ENCODE measurements around the gene COLEC11.
"Not testable (repeated sequence)": the region's sequence is repeated elsewhere in the genome, so short reads cannot be mapped to it uniquely, and the experiment has no call there.

Gene COLEC11

DNA sequence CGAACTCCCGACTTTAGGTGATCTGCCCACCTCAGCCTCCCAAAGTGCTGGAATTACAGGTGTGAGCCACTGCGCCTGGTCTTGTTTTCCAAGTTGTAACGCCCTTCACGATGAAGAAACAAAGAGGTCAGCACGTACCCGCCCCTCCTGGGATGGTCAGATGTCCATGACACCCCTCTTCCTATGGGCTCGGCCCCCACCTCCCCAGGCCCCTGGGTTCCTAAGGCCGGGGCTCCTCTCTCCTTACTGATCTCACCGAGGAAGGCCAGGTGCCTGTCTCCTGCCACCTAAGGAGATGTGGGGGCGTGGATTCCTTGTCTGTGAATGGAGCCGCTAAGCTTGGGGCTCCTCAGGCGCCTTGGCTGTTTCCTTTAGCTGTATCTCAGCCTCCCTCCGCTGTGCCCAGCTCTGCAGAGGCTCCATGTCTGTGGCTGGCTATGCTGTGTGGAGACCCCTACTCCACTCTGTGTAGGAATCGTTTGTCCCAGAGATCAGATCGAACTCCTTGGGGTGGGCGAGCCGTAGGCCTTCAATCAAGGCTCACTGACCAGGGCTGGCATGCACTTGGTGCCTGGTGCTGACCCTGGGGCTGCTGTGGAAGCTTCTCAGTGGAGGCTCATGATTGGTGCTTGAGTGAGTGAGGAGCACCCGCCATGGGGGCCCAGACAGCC lies 8.8 kb downstream of the COLEC11 start:
- H3K27ac ChIP-seq (ENCODE audit: low read depth, low read length), result no peak overlapping the region
- H3K27me3 ChIP-seq (ENCODE audit: control insufficient read depth in 5 of 5, insufficient read depth in 4 of 5, low read length in 5 of 5), result peaks cover 0 to 2% (median 0%) of the 10 kb centered on the region in 5 donors
- peaks cover 0 to 23% (median 3%) of the 10 kb centered on the region in 5 donors for H3K4me1 ChIP-seq (ENCODE audit: control insufficient read depth in 5 of 5, insufficient read depth in 5 of 5, low read length in 5 of 5)
- no peaks in the 10 kb centered on the region for H3K9me3 ChIP-seq (ENCODE audit: control insufficient read depth in 5 of 5, low read length in 5 of 5)
- H3K36me3 ChIP-seq (ENCODE audit: control insufficient read depth in 5 of 5, insufficient read depth in 5 of 5, low read length in 5 of 5), result no peaks in the 10 kb centered on the region
- H3K4me3 ChIP-seq (ENCODE audit: low read depth in 1 of 5, low read length in 5 of 5), result no peak overlapping the region
- H3K9ac ChIP-seq (ENCODE audit: low read length in 5 of 5), result no peak overlapping the region

DNA sequence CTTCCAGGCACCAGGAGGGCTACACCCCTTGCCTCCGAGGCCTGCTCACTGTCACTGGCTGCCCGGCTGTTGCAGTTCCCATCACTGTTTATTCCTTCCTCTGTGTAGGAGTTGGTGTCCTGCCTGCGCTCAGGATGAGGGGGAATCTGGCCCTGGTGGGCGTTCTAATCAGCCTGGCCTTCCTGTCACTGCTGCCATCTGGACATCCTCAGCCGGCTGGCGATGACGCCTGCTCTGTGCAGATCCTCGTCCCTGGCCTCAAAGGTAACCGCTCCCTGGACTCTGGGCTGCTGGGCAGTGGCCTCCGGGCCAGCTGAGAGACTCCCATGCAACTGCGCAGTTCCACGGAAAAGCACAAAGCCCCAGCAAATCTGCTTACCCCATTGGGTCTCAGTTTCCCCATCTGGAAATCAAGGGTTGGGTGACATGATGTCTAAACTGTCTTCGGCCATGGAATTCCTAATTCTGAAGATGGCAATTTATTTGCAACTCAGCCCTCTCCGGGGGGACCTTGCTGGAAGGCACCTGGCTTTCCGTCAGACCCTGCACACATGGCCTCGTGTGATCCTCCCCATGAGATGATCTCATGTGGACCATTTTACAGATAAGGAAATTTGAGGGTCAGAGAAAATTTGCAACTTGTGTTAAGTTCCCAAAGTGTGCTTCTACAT lies 9.4 kb downstream of the COLEC11 start:
- H3K27ac ChIP-seq (ENCODE audit: low read depth, low read length), result no peak overlapping the region
- no peaks in the 10 kb centered on the region for H3K9me3 ChIP-seq (ENCODE audit: control insufficient read depth in 5 of 5, low read length in 5 of 5)
- peaks cover 0 to 23% (median 0%) of the 10 kb centered on the region in 5 donors for H3K4me1 ChIP-seq (ENCODE audit: control insufficient read depth in 5 of 5, insufficient read depth in 5 of 5, low read length in 5 of 5)
- no peak overlapping the region for H3K4me3 ChIP-seq (ENCODE audit: low read depth in 1 of 5, low read length in 5 of 5)
- no peaks in the 10 kb centered on the region for H3K36me3 ChIP-seq (ENCODE audit: control insufficient read depth in 5 of 5, insufficient read depth in 5 of 5, low read length in 5 of 5)
- peak overlapping the region in 2 of 5 donors; percentile 3 to 7 for H3K9ac ChIP-seq (ENCODE audit: low read length in 5 of 5)
- H3K27me3 ChIP-seq (ENCODE audit: control insufficient read depth in 5 of 5, insufficient read depth in 4 of 5, low read length in 5 of 5), result no peaks in the 10 kb centered on the region

DNA sequence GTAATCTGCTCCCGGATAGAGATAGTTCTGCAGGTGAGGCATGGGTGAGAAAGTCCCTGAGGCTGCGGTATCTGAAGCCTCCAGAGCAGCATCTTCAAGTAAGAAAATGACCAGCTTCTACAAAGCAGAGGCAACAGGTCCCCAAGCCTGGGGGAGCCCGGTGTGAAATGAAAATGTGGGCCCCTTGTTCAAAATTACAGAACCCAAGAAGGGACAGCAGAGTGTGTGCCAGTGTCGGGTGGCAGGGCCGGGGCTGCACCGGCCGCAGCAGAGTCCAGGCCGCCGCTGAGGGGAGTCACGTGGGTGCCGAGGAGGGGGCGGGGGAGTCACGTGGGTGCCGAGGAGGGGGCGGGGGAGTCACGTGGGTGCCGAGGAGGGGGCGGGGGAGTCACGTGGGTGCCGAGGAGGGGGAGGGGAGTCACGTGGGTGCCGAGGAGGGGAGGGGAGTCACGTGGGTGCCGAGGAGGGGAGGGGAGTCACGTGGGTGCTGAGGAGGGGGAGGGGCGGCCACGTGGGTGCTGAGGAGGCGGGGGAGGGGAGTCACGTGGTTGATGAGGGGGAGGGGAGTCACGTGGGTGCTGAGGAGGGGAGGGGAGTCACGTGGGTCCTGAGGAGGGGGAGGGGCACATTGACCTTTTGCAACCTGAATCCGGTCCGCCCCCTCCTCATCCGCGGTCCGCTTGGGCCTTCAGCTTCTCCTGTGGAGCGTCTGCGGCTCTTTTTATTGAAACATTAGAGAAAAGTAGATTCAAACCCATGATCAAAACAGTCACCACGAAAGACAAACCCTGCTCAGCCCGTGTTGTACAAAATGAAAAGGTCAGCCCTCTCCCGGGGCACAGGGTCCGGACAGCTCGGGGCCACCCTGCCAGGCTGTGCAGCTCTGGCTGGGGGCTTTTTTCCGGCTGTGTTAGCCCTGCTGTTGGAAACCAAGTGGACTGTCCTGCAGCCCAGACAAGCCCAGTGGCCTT lies 10.4 kb downstream of the COLEC11 start:
- Histone ChIP-seq H3K9ac (ENCODE audit: low read length in 5 of 5) (peak overlapping the region in 2 of 5 donors; percentile 48 to 52), H3K4me3 (ENCODE audit: low read depth in 1 of 5, low read length in 5 of 5) (peak overlapping the region in 2 of 5 donors; percentile 32 to 50), H3K36me3 (ENCODE audit: control insufficient read depth in 5 of 5, insufficient read depth in 5 of 5, low read length in 5 of 5) (no peaks in the 10 kb centered on the region), H3K9me3 (ENCODE audit: control insufficient read depth in 5 of 5, low read length in 5 of 5) (no peaks in the 10 kb centered on the region), H3K27me3 (ENCODE audit: control insufficient read depth in 5 of 5, insufficient read depth in 4 of 5, low read length in 5 of 5) (no peaks in the 10 kb centered on the region), H3K4me1 (ENCODE audit: control insufficient read depth in 5 of 5, insufficient read depth in 5 of 5, low read length in 5 of 5) (peaks cover 0 to 23% (median 0%) of the 10 kb centered on the region in 5 donors), H3K27ac (ENCODE audit: low read depth, low read length) (peak overlapping the region; percentile 60)

DNA sequence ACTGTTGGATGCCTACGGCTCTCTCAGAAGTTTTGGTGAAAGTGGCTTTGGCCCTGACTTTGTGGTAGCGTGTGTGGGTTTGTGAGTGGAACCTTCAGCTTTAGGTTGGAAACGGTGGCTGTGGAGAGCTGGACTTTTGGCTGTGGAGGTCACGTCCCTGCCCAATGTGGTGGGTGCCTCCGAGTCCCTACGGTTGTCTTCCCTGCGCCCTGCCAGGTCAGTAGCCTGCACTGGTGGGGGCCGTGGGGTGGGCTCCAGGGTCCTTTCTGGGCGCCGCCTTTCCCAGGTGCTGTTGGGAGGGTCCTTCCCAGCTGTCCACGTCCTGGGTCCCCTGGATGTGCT lies 11.1 kb downstream of the COLEC11 start:
- Histone ChIP-seq H3K9ac (ENCODE audit: low read length in 5 of 5) (peak overlapping the region in 1 of 5 donors; percentile 52), H3K4me3 (ENCODE audit: low read depth in 1 of 5, low read length in 5 of 5) (peak overlapping the region in 2 of 5 donors; percentile 32 to 50), H3K9me3 (ENCODE audit: control insufficient read depth in 5 of 5, low read length in 5 of 5) (no peaks in the 10 kb centered on the region), H3K27me3 (ENCODE audit: control insufficient read depth in 5 of 5, insufficient read depth in 4 of 5, low read length in 5 of 5) (no peaks in the 10 kb centered on the region), H3K27ac (ENCODE audit: low read depth, low read length) (peak overlapping the region; percentile 60), H3K4me1 (ENCODE audit: control insufficient read depth in 5 of 5, insufficient read depth in 5 of 5, low read length in 5 of 5) (peaks cover 0 to 23% (median 0%) of the 10 kb centered on the region in 5 donors), H3K36me3 (ENCODE audit: control insufficient read depth in 5 of 5, insufficient read depth in 5 of 5, low read length in 5 of 5) (no peaks in the 10 kb centered on the region)

DNA sequence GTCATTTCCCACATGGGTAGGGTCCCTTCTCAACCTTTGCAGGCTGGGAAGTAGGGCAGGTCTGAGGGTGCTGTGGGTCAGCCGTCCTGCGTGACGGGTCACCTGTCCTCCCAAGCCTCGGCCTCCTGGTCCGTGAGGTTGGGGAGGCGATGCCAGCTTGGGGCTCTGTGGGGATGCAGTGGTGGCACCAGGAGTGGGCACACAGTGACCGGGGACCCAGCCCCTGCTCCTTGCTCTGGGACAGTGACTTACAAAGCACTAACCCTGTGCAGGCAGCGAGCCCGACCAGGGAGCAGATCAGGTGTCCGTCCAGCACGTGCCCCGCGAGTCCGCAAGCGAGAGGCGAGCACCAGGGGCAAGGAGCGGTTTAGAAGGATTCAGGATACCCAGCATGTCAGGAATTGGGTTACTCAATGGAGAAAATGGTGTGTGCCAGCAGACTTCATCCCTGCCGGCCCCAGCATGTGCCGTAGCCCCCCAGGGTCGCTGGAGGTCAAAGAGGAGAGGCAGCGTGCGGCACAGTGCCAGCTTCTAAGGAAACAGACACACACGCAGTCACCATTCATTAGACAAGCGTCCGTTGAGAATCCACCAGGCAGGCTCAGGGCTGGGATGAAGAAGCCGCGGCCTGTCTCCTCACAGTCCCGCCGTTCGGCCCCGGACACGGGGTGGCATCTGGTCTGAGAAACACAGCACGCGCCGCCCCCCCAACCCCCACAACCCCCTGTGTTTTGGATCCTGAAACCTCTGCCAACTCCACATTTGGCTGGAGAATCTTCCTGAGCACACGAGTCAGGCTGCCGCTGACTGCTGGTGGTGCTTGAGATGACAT lies 11.7 kb downstream of the COLEC11 start:
- no peak overlapping the region for H3K27ac ChIP-seq (ENCODE audit: low read depth, low read length)
- no peaks in the 10 kb centered on the region for H3K27me3 ChIP-seq (ENCODE audit: control insufficient read depth in 5 of 5, insufficient read depth in 4 of 5, low read length in 5 of 5)
- no peak overlapping the region for H3K4me3 ChIP-seq (ENCODE audit: low read depth in 1 of 5, low read length in 5 of 5)
- H3K36me3 ChIP-seq (ENCODE audit: control insufficient read depth in 5 of 5, insufficient read depth in 5 of 5, low read length in 5 of 5), result no peaks in the 10 kb centered on the region
- H3K4me1 ChIP-seq (ENCODE audit: control insufficient read depth in 5 of 5, insufficient read depth in 5 of 5, low read length in 5 of 5), result peaks cover 0 to 23% (median 0%) of the 10 kb centered on the region in 5 donors
- H3K9me3 ChIP-seq (ENCODE audit: control insufficient read depth in 5 of 5, low read length in 5 of 5), result no peaks in the 10 kb centered on the region
- no peak overlapping the region for H3K9ac ChIP-seq (ENCODE audit: low read length in 5 of 5)

DNA sequence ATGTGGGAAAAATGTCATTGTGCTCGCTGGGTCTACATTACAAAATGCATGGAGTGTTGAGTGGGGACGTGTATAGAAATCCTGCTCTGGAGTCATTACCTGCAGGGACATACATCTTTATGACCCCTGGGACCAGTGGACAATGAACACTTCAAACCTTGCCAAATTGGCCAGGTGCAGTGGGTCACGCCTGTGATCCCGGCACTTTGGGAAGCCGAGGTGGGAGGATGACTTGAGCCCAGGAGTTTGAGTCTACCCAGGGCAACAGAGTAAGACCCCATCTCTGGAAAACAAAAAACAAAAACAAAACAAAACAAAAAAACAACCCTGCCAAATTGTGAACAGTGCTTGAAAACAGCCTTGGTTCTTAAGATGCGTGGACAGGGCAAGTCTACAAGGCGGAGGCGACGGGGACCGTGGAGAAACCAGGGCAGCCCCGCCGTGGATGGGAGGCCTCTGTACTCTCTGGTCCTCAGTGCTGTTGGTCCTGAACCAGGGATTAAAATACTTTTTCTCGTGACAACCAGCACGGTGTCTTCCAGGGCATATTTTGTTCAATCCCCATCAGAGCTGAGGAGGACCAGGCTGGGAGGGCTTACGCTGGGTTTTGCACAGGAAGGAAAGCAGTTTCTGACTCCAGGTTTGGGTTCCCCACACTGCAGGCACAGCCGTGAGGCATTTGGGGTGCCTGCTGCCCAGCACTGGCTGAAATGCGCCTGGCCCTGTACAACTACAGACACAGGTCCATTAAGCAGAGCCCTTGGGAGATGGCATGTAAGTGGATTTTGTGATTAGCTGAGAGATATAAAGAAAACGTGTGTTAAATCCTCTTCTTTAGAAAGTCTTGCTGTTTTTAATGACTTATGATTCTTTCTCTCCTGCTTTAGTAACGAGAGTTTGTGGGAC lies 13.7 kb downstream of the COLEC11 start:
- Histone ChIP-seq H3K9ac (ENCODE audit: low read length in 5 of 5) (no peak overlapping the region), H3K27ac (ENCODE audit: low read depth, low read length) (no peak overlapping the region), H3K27me3 (ENCODE audit: control insufficient read depth in 5 of 5, insufficient read depth in 4 of 5, low read length in 5 of 5) (no peaks in the 10 kb centered on the region), H3K4me3 (ENCODE audit: low read depth in 1 of 5, low read length in 5 of 5) (no peak overlapping the region), H3K9me3 (ENCODE audit: control insufficient read depth in 5 of 5, low read length in 5 of 5) (peaks cover 0 to 3% (median 0%) of the 10 kb centered on the region in 5 donors), H3K4me1 (ENCODE audit: control insufficient read depth in 5 of 5, insufficient read depth in 5 of 5, low read length in 5 of 5) (peaks cover 0 to 23% (median 0%) of the 10 kb centered on the region in 5 donors), H3K36me3 (ENCODE audit: control insufficient read depth in 5 of 5, insufficient read depth in 5 of 5, low read length in 5 of 5) (peaks cover 0 to 3% (median 0%) of the 10 kb centered on the region in 5 donors)

DNA sequence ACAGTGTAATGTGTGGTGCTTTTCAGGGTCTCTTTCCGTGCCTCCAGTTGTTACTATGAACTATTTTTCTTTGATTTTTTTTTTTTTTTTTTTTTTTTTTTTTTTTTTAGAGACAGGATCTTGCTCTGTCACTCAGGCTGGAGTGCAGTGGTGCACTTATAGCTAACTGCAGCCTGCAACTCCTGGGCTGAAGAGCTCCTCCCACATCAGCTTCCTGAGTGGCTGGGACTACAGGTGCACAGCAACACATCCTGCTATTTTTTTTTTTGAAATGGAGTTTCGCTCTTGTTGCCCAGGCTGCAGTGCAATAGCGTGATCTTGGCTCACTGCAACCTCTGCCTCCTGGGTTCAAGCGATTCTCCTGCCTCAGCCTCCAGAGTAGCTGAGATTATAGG lies 14.4 kb downstream of the COLEC11 start:
- not testable (repeated sequence) for H3K27ac ChIP-seq (ENCODE audit: low read depth, low read length); H3K4me3 ChIP-seq (ENCODE audit: low read depth in 1 of 5, low read length in 5 of 5); H3K36me3 ChIP-seq (ENCODE audit: control insufficient read depth in 5 of 5, insufficient read depth in 5 of 5, low read length in 5 of 5); H3K9me3 ChIP-seq (ENCODE audit: control insufficient read depth in 5 of 5, low read length in 5 of 5); H3K9ac ChIP-seq (ENCODE audit: low read length in 5 of 5); H3K27me3 ChIP-seq (ENCODE audit: control insufficient read depth in 5 of 5, insufficient read depth in 4 of 5, low read length in 5 of 5)
- H3K4me1 ChIP-seq (ENCODE audit: control insufficient read depth in 5 of 5, insufficient read depth in 5 of 5, low read length in 5 of 5), result peaks cover 0 to 21% (median 0%) of the 10 kb centered on the region in 5 donors

DNA sequence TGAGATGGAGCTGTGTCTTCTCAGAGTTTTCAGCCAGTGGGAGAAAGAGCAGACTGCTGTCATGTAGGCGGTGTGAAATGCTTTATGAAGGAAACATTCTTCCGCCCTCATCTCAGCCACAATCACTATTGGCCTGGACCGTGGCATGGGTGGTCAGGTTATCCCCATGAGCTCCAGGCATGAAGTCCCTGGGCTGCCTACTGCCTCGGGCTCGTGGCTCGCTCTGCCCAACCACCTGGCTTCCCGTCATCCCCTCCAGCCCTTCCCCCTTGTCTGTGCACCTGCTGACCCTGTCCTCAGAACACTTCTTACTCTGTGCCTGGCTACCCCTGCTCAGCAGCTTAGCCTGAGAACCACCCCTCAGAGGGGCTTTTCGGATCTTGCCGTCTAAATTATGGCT lies 15.5 kb downstream of the COLEC11 start:
- H3K9me3 ChIP-seq (ENCODE audit: control insufficient read depth in 5 of 5, low read length in 5 of 5), result peaks cover 0 to 3% (median 0%) of the 10 kb centered on the region in 5 donors
- peaks cover 0 to 3% (median 0%) of the 10 kb centered on the region in 5 donors for H3K36me3 ChIP-seq (ENCODE audit: control insufficient read depth in 5 of 5, insufficient read depth in 5 of 5, low read length in 5 of 5)
- no peak overlapping the region for H3K4me3 ChIP-seq (ENCODE audit: low read depth in 1 of 5, low read length in 5 of 5)
- no peak overlapping the region for H3K27ac ChIP-seq (ENCODE audit: low read depth, low read length)
- peaks cover 0 to 13% (median 0%) of the 10 kb centered on the region in 5 donors for H3K4me1 ChIP-seq (ENCODE audit: control insufficient read depth in 5 of 5, insufficient read depth in 5 of 5, low read length in 5 of 5)
- no peak overlapping the region for H3K9ac ChIP-seq (ENCODE audit: low read length in 5 of 5)
- H3K27me3 ChIP-seq (ENCODE audit: control insufficient read depth in 5 of 5, insufficient read depth in 4 of 5, low read length in 5 of 5), result no peaks in the 10 kb centered on the region

All from subcutaneous abdominal adipose tissue (tissue), 5 donors.